Epithelial cell of proximal tubule (primary cell): ENCODE data around the gene HSPB2. TPM values are rescaled to one million over a fixed set of nuclear protein-coding genes. Genes with fewer than 3 reads are reported as not detected.
A peak's percentile ranks its signal among the peaks of the same experiment; 100 is the strongest.

Experiments
- DNase-seq: peaks from one replicate; pipeline ENCODE4 v3.0.0-alpha.2; 2011; ENCODE audit warnings: low read depth
- H3K4me3 ChIP-seq: 2 replicates; pipeline ENCODE4 v1.5.1; 2011; ENCODE audit warnings: low read depth, mild to moderate bottlenecking, low read length
- CTCF ChIP-seq: conservative IDR thresholded peaks from 2 replicates; pipeline ENCODE4 v1.5.1; 2012; ENCODE audit warnings: low read depth, mild to moderate bottlenecking, low read length
- total RNA-seq: library from RNA; depleted of rRNA; stranded (reverse); fragments of >200 nt; gene quantifications from 2 replicates; pipeline ENCODE4 v1.2.3, GENCODE V29; 2015

Gene HSPB2
- total RNA-seq, 1 donor from 2014 or later = not detected

DNA sequence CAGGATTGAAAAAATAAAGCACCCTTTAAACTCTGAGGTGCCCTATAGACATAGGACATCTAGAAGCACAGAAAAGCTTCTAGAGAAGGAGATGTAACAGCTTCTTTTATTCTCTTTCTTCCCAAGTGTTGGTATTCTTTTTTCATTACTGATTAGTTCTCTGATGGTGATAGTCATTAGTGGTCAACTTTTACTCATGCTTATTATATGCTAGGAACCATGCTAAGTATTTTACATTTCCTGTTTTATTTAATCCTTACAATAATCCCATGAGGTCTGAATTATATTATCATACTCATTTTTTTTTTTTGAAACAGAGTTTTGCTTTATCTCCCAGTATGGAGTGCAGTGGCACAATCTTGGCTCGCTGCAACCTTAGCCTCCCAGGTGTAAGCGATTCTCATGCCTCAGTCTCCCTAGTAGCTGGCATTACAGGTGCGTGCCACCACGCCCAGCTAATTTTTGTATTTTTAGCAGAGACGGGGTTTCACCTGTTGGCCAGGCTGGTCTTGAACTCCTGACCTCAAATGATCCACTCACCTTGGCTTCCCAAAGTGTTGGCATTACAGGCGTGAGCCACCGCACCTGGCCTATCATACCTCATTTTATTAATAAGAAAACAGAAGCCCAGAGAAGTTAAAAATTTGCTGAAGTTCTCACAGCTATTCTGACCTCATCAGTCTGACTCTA is 9.2 kb downstream of the HSPB2 start:
- TF ChIP-seq CTCF = no peak
- DNase-seq = no peak
- no peak overlapping the region for H3K4me3 ChIP-seq

GRCh38 chr11:111922803-111923202 is 10.3 kb downstream of the HSPB2 start:
- no peak for TF ChIP-seq CTCF
- no peak for DNase-seq
- peak overlapping the region; percentile 35 for H3K4me3 ChIP-seq

DNA sequence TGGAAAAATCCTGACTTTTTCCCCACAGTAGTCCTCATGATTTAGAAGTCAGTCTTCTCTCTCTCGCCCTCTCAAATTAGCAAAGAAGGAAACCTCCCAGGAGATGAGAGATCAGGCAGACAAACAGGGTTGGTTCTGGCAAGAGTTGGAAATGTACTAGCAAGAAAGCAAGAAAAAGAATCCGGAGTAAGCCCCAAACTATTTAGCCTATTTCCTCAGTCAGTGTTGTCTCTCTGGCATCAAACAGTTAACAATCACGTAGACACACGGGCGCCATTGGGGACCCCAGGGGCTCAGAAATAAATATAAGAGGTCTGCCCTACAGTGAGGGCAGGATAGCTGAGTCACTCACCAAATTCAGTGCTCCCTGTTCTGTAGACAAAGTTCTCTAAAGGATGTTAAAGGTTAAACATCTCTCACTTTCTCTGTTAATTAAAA is 10.8 kb downstream of the HSPB2 start:
- H3K4me3 ChIP-seq = peak overlapping the region; percentile 35
- no peak for DNase-seq
- TF ChIP-seq CTCF = no peak

DNA sequence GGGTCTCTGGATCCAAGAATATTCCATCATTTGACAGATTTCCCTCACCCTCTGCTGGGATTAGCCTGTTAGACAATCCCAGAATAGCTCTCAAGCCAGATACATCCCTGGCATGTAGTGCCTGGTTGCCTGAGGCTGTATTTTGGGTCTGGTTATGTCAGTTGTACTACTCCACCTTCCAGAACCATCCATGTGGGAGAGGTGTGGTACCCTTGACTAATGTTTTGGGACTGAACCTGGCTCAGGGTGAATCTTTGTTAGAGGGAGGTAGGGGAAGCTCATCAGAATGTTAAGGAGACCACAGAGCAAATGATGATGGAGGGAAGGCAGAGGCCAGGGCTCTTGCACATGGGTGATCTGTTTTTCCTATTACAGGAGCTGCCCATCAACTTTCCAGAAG is 11.4 kb downstream of the HSPB2 start:
- no peak for TF ChIP-seq CTCF
- no peak for DNase-seq
- H3K4me3 ChIP-seq = peak overlapping the region; percentile 35

DNA sequence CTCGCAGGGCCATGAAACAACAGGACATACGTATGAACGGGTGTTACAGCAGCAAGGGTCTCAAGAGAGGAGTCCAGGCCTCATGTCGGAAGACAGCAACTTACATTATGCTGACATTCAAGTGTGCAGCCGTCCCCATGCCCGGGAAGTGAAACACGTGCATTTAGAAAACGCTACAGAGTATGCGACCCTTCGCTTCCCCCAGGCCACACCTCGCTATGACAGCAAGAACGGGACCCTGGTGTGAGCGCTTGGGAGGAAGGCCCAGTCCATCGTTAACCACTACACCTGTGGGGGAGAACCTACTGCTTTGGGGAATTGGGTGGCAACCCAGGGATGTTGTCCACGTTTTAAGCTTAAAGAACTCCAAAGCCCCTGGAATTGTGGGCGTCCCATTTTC is 13.4 kb downstream of the HSPB2 start:
- TF ChIP-seq CTCF = no peak
- DNase-seq = no peak
- H3K4me3 ChIP-seq = peak overlapping the region; percentile 51

GRCh38 chr11:111926505-111927391 is 14.2 kb downstream of the HSPB2 start:
- TF ChIP-seq CTCF = no peak
- DNase-seq = no peak

GRCh38 chr11:111930472-111930871 is 17.9 kb downstream of the HSPB2 start:
- no peak for DNase-seq
- no peak for TF ChIP-seq CTCF
- no peak overlapping the region for H3K4me3 ChIP-seq

More at GRCh38 chr11:111926505-111927391, 14.2 kb downstream of the HSPB2 start:
- peak overlapping the region; percentile 61 for H3K4me3 ChIP-seq
